DND-41 (cell line): ENCODE results near the gene PPP3R1.

ENCODE experiments used
- ATAC-seq: fragments of 200-7000 bp; cut with Tn5 transposase; 3 replicates; pipeline ENCODE4 v1.9.1; 2021; ENCODE audit warnings: low read depth; ENCODE audit not compliant: insufficient read depth
- DNase-seq: peaks from one replicate; pipeline ENCODE4 v3.0.0-alpha.2; 2020
- H2AFZ ChIP-seq: 2 replicates; pipeline ENCODE4 v1.6.0; 2012; ENCODE audit warnings: low read depth, low read length
- H3K27ac ChIP-seq: 2 replicates; pipeline ENCODE4 v1.5.1; 2012; ENCODE audit warnings: low read length, inconsistent platforms
- H3K27me3 ChIP-seq: fragments of 200-600 bp; sonication (generic); 2 replicates; pipeline ENCODE4 v1.6.0; 2012; ENCODE audit warnings: low read length, mild to moderate bottlenecking, inconsistent platforms; ENCODE audit not compliant: insufficient read depth, poor library complexity
- H3K36me3 ChIP-seq: 2 replicates; pipeline ENCODE4 v1.5.1; 2012; ENCODE audit warnings: low read length, inconsistent platforms; ENCODE audit not compliant: insufficient read depth
- H3K4me1 ChIP-seq: 2 replicates; pipeline ENCODE4 v1.5.1; 2012; ENCODE audit warnings: mild to moderate bottlenecking, low read length; ENCODE audit not compliant: insufficient read depth
- H3K4me2 ChIP-seq: 2 replicates; pipeline ENCODE4 v1.6.0; 2012; ENCODE audit warnings: mild to moderate bottlenecking, moderate library complexity, low read length, inconsistent platforms; ENCODE audit not compliant: insufficient read depth
- H3K4me3 ChIP-seq, 2 experiments: fragments of 200-600 bp in 1 of 2; shearing (Covaris generic) in 1 of 2; 2 replicates each; pipeline ENCODE4 v1.5.1; 2012 to 2016; ENCODE audit warnings: inconsistent platforms in 2 of 2, low read length in 2 of 2, mild to moderate bottlenecking in 2 of 2, low read depth in 1 of 2, moderate library complexity in 1 of 2
- H3K79me2 ChIP-seq: 2 replicates; pipeline ENCODE4 v1.6.0; 2012; ENCODE audit warnings: low read length, inconsistent platforms; ENCODE audit not compliant: insufficient read depth
- H3K9ac ChIP-seq: 2 replicates; pipeline ENCODE4 v1.6.0; 2012; ENCODE audit warnings: low read depth, mild to moderate bottlenecking, inconsistent platforms, low read length, moderate library complexity
- H3K9me3 ChIP-seq: 2 replicates; pipeline ENCODE4 v1.5.1; 2012; ENCODE audit warnings: low read length, moderate library complexity, mild to moderate bottlenecking, inconsistent platforms; ENCODE audit not compliant: insufficient read depth, severe bottlenecking
- H4K20me1 ChIP-seq: 2 replicates; pipeline ENCODE4 v1.6.0; 2012; ENCODE audit warnings: low read length; ENCODE audit not compliant: insufficient read depth
- EZH2 ChIP-seq: IDR thresholded peaks from 3 replicates; pipeline ENCODE4 v1.6.1; 2012; ENCODE audit warnings: borderline replicate concordance, low read depth, mild to moderate bottlenecking, moderate library complexity, low read length, inconsistent platforms; ENCODE audit not compliant: severe bottlenecking
- TF ChIP-seq, protein P1 (sequence below): IDR thresholded peaks from 2 replicates; pipeline ENCODE4 v1.5.1; 2012; ENCODE audit warnings: borderline replicate concordance, low read length, moderate library complexity, mild to moderate bottlenecking; ENCODE audit not compliant: poor library complexity, severe bottlenecking; ENCODE audit errors: extremely low read depth

The PPP3R1 gene

DNA sequence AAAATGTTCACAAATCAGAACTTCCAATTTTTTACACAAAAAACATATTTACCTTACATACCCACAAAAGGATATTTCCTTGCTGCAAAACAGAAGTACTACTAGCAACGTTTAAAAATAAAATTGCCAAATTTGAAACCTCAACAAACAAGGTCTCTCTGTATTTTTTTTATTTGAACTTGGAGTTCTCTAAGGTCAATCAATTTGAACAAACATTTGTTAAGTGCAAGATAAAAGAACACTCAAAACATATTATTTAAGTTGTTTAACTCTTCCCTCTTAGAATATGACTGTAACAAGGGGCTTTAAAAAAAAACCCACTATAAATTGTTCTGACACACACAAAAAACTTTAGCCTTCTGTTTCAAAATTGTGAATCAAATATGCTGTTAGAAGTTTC, 65.0 kb downstream of the PPP3R1 start:
- no peak overlapping the region for H3K9ac ChIP-seq
- H3K4me3 ChIP-seq: no peak overlapping the region
- no peak overlapping the region for H3K4me2 ChIP-seq
- TF ChIP-seq EZH2: no peak
- TF ChIP-seq, protein P1, sequence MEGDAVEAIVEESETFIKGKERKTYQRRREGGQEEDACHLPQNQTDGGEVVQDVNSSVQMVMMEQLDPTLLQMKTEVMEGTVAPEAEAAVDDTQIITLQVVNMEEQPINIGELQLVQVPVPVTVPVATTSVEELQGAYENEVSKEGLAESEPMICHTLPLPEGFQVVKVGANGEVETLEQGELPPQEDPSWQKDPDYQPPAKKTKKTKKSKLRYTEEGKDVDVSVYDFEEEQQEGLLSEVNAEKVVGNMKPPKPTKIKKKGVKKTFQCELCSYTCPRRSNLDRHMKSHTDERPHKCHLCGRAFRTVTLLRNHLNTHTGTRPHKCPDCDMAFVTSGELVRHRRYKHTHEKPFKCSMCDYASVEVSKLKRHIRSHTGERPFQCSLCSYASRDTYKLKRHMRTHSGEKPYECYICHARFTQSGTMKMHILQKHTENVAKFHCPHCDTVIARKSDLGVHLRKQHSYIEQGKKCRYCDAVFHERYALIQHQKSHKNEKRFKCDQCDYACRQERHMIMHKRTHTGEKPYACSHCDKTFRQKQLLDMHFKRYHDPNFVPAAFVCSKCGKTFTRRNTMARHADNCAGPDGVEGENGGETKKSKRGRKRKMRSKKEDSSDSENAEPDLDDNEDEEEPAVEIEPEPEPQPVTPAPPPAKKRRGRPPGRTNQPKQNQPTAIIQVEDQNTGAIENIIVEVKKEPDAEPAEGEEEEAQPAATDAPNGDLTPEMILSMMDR: no peak
- H3K27me3 ChIP-seq: no peaks in the 10 kb centered on the region
- peaks cover 75% of the 10 kb centered on the region for H3K79me2 ChIP-seq
- H4K20me1 ChIP-seq: peaks cover 33% of the 10 kb centered on the region
- H3K4me1 ChIP-seq: no peaks in the 10 kb centered on the region
- peaks cover 41% of the 10 kb centered on the region for H3K36me3 ChIP-seq
- DNase-seq: no peak
- no peak overlapping the region for H2AFZ ChIP-seq
- H3K27ac ChIP-seq: no peak overlapping the region
- no peaks in the 10 kb centered on the region for H3K9me3 ChIP-seq
- ATAC-seq: no peak

DNA sequence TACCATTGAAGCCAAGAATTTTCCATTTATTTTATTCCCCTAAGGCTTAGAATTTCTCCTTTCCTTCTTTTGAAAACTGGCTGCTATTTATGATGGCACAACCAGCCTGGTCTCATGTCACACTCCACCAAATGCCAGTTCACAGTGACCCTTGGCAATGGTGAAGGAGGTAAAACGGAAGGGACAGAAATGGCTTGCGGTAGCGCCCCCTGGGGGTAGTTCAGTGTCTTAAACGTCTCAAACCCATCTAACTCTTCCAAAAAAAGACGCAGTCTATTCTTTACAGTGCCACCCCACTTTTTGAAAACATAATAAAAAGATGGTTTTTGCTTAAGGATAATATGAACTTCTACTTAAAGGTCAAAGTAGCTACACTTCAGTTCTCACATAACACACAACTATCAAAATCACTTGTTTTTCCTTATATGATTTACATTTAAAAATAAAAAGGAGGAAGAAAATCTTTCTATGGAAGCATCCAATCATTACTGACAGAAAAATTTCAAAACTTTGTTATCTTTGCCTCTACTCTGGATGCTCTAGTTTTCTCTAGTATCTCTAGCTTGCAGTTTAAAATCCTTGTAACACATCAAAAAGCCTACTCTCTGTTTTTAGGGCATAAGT, 66.7 kb downstream of the PPP3R1 start:
- ATAC-seq: peak; percentile 70
- Histone ChIP-seq H3K4me1 (no peaks in the 10 kb centered on the region), H3K27me3 (no peaks in the 10 kb centered on the region), H3K9me3 (no peaks in the 10 kb centered on the region), H4K20me1 (peaks cover 24% of the 10 kb centered on the region), H3K79me2 (peaks cover 58% of the 10 kb centered on the region), H3K27ac (no peak overlapping the region), H3K36me3 (peaks cover 57% of the 10 kb centered on the region), H3K4me2 (no peak overlapping the region), H2AFZ (no peak overlapping the region), H3K4me3 (no peak overlapping the region), H3K9ac (no peak overlapping the region)
- no peak for TF ChIP-seq EZH2
- TF ChIP-seq, protein P1: peak; percentile 72
- peak; percentile 48 for DNase-seq

DNA sequence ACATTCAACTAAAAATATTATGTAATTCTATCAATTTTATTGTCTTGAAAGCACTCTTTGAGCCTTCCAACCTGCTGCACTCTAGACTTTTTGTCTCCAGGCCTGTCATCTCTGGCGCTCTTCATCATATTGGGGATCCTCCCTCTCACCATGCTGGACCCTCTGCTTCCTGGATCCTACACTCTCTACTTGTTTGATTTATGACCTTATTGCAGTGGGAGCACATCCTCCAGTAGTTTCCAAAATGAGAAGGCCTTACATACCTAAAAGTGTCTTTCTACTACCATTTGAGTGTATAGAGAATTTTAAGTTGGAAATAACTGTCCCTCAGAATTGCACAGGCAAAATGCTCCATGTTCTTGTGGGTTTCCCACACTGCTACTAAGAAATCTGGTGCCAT, 69.4 kb downstream of the PPP3R1 start:
- ATAC-seq (no peak), DNase-seq (no peak)
- Histone ChIP-seq H4K20me1 (peaks cover 22% of the 10 kb centered on the region), H3K27me3 (no peaks in the 10 kb centered on the region), H3K4me1 (no peaks in the 10 kb centered on the region), H3K79me2 (peaks cover 41% of the 10 kb centered on the region), H3K36me3 (peaks cover 80% of the 10 kb centered on the region), H3K9ac (no peak overlapping the region), H3K27ac (no peak overlapping the region), H3K4me3 (no peak overlapping the region), H3K4me2 (no peak overlapping the region), H2AFZ (no peak overlapping the region), H3K9me3 (no peaks in the 10 kb centered on the region)
- TF ChIP-seq, protein P1: no peak
- no peak for TF ChIP-seq EZH2
